ENCODE results near the gene ZNF107.

DNA sequence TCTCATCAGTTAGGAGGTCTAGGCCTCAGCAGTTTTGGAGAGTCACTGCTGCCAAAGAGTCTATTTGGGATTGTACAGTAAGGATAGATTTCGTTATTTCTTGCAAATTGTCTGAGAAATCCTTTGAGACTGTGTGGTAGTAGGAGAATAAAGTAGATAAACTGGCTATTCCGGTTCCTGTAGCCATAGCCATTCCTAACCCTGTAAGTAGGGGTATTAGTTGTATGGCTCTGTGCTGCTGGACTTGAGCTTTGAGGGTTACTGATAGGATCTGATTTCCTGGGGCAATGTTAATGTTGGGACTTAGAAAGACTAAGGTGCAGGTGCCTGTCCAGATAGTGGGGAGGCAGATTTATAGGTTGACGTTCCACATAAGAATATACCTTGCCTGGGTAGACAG, 92.2 kb downstream of the ZNF107 start:
- TF ChIP-seq, protein P1, sequence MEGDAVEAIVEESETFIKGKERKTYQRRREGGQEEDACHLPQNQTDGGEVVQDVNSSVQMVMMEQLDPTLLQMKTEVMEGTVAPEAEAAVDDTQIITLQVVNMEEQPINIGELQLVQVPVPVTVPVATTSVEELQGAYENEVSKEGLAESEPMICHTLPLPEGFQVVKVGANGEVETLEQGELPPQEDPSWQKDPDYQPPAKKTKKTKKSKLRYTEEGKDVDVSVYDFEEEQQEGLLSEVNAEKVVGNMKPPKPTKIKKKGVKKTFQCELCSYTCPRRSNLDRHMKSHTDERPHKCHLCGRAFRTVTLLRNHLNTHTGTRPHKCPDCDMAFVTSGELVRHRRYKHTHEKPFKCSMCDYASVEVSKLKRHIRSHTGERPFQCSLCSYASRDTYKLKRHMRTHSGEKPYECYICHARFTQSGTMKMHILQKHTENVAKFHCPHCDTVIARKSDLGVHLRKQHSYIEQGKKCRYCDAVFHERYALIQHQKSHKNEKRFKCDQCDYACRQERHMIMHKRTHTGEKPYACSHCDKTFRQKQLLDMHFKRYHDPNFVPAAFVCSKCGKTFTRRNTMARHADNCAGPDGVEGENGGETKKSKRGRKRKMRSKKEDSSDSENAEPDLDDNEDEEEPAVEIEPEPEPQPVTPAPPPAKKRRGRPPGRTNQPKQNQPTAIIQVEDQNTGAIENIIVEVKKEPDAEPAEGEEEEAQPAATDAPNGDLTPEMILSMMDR (IDR thresholded peaks at IDR 0.05; ENCODE audit: low read depth, low read length), result no peak
- no peak for TF ChIP-seq EZH2phosphoT487 (IDR thresholded peaks at IDR 0.05; ENCODE audit: low read depth)

Data from OCI-LY3 (cell line).